GM19395 (cell line): ENCODE results near the gene PARD3.
"Not testable (repeated sequence)": the region's sequence is repeated elsewhere in the genome, so short reads cannot be mapped to it uniquely, and the experiment has no call there.

Source experiments
- ATAC-seq: cut with Tn5 transposase; IDR thresholded peaks from one replicate; pipeline ENCODE4 v1.9.1; 2021; ENCODE audit warnings: mild to moderate bottlenecking, moderate library complexity; ENCODE audit not compliant: unreplicated experiment

PARD3 gene

DNA sequence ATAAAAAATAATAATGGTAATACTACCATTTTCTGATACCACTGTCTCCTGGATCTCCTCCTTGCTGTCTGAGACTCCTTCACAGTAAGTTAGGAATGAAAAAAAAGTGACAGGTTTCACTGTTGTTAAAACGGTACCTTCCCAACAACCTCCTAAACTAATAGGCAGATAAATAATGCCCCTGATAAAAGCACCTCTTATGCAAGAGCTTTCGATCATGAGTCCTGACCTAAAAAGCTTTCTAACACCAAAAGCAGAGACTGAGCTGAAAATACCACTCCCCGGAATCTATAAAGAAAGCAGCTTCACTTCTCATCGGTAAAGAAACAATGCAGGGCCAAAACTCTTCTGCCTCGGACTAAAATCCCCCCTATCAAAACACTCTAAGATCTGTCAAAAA lies 14.5 kb downstream of the PARD3 start:
- ATAC-seq = no peak

DNA sequence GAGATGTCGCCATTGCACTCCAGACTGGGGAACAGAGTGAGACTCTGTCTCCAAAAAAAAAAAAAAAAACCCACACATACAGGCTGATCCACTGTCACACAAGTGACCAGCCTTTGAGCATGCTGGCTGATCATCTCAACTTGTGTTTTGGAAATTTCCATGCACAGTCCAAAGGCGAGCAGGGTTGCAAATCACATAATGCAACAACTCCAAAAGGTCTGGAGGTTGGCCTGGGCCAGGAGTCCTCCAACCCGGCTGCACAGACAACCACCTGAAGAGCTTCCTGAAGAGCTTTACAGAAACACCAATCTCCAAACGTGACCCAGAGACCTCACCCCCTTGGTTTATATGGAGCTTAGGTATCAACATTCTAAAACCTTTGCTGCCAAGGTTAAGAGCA lies 16.4 kb downstream of the PARD3 start:
- no peak for ATAC-seq

DNA sequence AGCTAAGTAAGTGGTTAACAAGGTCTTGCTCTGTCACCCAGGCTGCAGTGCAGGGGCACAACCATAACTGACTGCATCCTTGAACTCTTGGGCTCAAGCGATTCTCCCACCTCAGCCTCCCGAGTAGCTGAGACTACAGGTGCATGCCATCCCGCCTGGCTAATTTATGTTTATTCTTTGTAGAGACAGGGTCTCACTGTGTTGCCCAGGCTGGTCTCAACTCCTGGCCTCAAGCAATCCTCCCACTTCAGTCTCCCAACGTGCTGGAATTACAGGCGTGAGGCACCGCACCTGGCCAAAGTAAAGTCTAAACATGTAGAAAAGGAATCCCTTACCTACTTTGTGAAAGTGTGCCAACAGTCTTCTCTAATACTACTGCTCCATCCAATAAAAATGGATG lies 17.9 kb downstream of the PARD3 start:
- ATAC-seq = no peak

DNA sequence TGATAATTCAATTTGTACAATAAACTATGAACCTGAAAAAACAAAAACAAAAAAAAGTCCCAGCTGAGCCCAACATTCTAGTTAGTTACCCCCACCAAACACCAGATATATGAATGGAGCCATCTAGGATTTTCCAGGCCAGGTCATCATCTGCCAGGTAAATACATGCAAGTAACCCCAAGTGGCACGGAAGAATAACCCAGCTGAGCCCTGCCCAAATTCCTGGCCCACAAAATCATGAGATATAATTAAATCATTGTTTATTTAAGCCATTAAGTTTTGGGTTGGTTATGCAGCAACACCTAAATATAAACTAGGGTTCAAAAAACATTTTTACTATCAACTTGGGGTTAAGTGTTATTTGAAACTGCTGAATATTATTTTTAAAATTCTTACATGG lies 19.0 kb downstream of the PARD3 start:
- no peak for ATAC-seq

DNA sequence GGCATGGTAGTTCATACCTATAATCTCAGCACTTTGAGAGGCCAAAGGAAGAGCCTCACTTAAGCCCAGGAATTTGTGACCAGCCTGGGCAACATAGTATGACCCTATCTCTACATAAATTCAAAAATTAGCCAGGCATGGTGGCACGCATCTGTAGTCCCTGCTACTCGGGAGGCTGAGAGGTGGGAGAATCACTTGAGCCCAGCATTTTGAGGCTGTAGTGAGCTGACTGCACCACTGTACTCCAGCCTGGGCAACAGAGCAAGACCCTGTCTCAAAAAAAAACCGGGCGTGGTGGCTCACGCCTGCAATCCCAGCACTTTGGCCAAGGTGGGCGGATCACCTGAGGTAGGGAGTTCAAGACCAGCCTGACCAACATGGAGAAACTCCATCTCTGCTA lies 19.8 kb downstream of the PARD3 start:
- no peak for ATAC-seq

DNA sequence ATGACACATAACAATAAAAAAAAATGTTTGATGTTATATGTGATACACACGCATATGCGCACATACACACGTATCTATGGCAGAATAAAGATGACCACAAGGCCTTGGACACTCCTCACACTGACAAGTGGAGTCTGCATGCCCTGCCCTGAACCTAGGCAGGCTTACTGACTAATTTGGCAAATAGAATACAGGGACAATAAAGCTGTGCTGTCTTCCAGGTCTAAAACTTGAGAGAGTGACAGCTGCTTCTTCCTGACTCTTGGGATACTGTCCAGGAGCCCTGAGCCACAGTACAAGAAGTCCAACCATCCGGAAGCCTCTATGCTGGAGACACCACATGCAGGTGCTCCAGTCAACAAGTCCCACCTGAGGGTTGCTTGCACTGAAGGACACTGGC lies 20.3 kb downstream of the PARD3 start:
- ATAC-seq = no peak

DNA sequence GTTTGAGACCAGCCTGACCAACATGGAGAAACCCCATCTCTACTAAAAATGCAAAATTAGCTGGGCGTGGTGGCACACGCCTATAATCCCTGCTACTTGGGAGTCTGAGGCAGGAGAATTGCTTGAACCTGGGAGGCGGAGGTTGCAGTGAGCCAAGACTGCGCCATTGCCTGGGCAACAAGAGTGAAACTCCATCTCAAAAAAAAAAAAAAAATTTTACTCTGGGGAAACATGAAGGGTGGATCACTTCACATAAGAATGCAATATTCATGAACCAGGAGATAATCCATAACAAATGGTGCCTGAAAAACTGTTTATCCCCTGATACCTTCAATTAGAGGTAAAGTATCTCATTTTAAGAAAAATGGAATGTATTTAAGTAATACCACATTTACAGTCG lies 21.5 kb downstream of the PARD3 start:
- not testable (repeated sequence) for ATAC-seq

DNA sequence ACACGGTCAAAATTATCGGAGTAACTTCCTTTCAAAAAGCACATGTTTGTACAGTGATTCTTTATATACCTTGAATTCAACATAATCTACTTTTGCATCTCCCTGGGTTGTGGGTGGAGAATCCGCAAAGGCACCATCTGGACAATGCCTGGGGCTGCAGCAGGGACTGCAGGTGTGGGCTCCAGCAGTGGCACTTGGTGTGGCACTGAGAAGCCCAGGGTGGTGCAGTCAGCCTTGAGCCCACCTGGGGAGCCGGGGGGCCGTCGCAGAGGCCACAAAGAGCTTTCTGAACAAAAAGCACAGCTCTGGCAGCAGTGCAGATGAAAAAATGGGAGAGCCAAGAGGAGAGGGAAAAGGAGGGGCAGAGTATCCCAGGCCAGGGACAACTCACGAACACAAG lies 22.2 kb downstream of the PARD3 start:
- ATAC-seq = no peak

DNA sequence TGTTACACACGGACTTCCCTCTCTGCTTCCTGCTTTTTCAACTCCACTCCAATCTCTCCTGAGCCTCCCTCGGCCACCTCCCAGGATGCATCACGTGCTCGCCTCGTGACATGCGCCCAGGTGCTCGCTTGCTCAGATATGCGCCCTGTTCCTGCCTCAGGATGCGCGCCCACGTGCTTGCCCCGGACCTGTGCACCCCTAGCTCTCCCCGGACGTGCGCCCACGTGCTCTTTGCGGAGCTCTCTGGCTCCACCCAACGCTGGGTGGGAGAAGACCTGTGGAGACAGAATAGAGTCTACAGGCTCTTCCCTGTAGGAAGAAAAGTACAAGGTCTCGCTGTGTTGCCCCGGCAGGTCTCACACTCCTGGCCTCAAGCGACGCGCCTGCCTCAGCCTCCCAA lies 23.1 kb downstream of the PARD3 start:
- ATAC-seq = no peak

DNA sequence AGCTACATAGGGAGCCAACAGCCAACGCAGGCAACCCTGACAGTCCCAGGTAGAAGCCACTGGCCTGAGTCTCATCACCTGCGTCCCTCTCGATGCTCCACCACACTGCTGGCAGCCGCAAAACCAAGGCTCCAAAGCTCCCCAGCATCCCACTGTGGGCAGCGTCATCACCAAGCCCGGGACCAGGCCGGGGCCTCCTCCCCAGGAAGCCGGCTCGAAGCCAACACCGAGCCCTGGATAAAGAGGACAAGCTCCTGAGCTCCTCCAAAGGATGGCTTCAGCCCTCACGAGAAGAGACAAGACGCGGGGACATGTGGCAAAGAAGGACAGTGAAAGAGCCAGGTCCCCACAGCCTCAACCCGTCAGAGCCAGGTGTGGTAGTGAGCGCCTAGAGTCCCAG lies 23.9 kb downstream of the PARD3 start:
- ATAC-seq = no peak

DNA sequence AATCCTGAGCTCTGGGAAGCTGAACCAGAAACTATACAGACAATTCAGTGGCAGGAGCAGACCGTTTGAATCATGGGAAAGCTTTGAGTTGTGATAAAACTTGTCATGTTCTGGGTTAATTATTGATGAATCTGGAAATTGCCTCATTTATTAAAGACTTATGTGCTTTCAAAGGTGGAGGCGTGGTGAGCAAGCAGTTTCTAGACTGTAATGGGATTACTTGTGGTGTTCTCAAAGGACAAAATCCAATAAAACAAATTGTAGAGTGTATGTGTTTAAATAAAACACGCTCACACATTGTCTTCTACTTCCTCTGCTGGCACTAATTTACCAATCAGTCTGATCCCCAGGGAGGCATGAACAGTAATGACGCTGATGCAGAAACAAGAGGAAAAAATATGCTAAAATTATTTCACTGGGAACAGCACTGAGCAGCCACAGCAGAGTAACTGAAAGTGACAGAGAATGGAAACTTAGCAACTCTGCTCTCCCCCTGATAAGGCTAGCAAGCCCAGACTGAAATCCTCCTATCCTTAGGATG lies 25.1 kb downstream of the PARD3 start:
- ATAC-seq = no peak

DNA sequence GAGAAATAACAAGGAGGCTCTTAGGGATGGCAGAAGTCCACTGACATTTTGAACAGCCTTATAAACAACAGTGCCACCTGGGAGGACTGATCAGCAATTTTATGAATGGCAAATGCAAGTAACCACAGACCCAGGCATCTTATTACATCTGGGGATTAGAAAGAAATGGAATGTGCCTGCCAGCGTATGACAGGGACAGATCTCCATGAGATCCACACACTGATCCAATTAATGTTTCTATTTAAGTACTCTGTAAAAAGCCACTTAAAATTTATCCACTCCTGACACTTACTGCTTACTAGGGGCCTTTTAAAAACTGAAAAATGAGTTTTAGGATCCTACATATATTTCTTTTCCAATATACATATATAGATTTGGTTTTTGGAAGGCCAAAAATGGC lies 28.6 kb downstream of the PARD3 start:
- no peak for ATAC-seq

DNA sequence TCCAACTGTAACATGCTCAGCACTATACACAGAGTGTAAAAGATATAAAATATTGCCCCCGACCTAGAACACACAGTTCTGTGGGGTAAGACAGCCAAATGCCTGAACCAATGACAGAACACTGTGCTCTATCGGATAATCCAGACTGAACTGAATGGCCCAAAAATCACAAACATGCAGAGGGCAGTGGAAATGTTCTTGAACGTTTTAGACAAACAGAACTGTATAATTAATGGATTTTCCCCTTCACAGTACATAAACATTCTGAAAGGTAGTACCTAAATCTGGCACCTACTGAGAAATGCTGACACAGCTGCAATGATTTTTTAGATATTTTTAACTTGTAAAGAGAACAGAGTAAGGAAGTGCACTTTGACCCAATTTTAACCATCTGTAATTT lies 33.4 kb downstream of the PARD3 start:
- no peak for ATAC-seq

DNA sequence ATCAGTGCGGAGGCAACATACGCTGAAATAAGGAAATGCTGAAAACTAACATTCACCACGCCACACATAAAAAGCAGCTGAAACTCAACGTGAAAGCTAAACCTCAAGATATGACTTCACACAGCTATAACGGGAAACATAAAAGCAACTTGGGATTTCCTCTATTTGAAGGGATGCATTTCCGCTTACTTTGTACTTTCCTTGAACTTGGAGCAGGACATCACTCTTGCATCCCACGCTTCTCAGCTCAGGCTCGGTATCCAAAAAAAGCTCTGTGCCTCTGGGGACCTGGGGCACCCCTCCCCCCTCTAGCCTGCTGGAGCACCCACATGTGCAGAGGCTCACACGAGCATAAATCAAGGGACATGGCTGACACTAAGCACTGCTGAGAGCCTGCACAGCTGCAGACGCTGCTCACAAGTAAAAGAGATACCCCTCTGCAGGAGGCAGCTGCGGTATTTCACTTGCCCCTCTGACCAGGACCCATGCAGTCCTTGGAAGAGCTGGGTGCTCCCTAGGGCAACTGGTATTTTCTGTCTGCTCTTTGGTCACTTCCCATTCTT lies 34.2 kb downstream of the PARD3 start:
- peak; percentile 88 for ATAC-seq

DNA sequence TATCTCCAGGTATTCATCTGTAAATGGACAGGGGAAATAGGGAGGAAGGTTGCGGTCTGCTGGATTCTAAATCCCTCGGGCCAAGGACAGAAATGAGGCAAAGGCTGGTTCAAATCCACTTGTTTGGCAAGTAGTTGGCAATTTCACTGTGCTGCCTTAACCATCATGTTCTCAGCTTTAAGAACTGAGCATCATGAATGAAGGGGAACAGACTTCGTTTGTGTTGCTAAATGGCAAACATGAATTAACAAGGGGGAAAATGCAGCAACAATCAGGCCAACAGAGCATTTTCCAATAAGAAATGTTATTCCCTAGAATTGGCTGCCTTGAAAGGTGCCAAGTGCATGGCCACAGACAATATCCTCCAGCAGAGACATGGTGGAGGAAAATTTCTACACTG lies 36.9 kb downstream of the PARD3 start:
- ATAC-seq = no peak

DNA sequence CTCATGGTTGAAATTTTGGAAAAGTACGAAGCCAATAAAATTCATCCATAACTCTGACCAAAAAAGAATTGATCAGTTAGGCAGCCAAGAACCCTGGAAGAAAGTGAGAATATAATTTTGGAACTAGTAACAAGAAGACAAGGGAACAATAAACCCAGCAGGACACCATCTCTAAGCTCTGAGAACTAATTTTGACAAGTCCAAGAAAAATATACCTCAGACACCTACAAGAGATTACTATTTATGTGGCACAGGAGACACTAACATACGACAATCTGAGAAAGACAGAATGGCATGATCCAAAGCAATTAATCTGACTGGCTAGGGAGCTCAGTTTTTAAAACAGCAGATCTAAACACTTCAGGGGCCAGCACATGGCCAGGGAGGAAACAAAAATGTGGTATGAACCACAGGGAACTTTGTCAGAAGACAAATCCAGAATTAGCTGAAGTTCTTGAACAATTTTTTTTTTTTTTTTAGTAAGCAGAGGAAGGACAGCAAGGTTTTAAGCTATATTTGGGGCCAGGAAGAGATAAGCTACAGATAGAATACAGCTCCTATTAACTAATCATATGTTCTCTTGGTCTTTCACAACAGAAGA lies 38.9 kb downstream of the PARD3 start:
- no peak for ATAC-seq

DNA sequence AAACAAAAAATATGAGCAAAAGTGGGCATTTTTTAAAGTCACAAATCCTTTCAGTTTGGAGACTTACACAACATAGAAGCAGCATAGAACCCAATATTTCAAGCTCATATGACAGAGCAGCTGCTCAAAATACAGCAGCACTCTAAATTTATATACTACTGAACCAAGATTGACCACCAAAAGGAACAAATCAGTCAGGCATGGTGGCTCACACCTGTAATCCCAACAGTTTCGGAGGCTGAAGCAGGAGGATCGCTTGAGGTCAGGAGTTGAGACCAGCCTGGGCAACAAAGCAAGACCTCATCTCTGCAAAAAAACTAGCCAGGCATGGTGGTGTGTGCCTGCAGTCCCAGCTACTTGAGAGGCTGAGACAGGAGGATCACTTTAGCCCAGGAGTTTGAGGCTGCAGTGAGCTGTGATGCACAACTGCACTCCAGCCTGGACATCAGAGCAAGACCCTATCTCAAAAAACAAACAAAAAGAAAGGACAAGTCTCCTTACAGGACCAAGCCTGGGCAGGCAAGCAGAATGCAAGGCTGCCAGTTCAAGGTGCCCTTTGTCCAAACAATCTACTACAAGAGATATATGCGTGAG lies 40.0 kb downstream of the PARD3 start:
- ATAC-seq = no peak

DNA sequence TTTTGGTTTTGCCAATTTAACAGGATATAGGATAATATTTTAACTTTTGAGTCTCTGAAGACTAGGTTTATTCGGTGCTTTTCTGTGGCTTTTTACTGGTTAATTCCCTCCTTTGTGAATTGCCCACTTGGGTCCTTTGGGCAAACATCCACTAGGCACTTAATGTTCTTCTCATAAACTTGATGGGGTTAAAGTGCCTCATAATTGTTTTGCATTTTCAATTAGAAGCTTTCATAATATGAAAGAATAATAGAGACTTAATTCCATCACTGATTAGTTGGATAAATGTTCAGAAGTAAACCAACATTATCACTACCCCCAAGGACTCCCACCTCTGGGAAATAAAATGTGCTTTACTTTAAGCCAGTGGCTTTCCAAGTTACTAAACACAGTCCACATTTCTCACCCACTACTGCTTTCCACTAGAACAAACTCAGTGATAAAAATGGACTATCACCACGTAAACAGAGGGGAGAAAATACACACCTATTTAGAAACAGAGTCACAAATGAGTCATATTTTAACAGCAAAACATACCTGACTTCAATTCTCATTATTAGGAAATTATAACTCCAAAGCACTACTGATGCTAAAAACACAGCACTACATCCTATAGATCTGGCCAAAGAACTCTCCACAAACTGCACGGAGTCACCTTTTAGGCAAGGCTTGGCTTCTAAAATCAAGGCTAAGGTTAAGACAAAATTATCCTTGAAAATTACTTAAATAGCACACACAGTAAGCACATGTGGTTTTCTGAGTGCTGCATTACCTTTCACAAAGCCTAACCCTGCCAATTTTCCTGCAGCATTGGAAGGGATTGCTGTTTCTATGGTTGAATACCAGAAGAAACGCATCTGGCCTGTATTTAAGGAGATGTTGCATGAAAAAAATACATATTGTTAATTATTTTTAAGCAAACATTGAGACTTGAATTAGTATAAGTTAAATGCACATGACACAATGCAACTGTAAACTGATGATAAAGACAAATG lies 41.2 kb downstream of the PARD3 start:
- no peak for ATAC-seq

DNA sequence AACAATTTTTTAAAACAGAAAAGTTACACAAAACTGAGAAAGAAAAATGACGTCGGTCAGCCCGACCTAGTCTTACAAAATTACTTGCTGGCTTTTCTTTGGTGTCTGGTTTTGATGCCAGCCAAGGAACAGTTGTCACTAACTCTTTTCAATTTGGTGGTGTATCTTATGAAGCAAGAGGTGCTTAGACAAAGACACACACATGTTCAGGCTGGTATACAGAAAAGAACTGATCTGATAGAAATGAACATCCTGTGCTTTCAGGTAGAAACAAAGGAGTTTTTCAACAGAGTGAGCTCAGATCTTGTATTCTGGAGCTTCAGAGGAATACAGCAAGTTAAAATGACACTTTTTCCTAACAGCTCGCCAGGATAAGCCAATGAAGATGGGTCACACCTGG lies 43.6 kb downstream of the PARD3 start:
- no peak for ATAC-seq

DNA sequence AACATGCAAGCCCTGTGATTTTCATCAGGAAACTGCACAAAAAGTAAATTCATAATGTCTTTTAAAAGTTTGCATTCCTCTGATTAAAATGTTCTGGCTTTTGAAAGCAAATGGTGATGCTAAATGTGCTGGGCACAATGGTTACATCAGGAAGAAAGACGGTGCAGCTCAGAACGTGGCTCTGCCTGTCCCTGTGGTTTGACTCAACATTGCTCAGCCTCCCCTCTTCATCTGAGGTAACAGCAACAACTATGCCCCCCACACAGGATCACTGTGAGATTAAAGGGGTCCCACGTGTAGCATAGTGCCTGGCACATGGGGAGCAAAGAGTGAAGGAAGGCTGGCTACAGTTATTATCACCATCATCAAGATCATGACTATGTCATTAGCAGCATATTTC lies 44.0 kb downstream of the PARD3 start:
- ATAC-seq = no peak

DNA sequence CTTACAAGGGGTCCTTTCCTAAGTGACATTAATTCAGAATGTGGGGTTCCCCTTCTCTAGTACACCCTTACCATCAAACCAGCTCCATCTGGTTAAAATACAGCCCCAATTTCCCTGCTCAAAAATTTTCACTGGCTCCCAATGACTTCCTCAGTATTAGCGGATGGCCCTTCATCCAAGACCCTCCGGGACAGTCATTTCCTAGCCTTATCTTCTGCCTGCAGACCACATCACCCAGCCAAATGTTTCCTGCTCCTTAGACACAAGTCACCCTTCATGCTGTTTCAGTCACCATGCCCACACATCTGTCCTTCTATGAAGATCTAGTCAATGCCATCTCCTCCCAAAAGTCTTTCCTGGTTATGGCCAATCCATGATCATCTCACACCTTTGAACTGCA lies 45.2 kb downstream of the PARD3 start:
- no peak for ATAC-seq

DNA sequence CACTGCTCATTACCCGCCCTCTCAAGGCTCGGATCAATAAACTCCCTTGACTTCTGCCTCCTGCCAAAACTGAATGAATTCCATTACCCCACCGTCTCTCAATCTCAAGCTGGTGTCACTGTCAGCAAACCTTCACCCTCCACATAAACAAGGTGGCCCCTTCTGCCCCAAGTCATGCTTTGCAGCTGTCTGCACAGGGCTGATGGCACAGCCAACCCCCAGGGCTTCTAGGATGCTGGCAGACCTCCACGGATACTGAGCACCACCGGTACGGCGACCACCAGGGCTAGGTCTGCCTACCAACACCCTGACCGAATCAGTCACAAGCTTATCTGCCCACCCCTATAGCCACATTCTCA lies 46.1 kb downstream of the PARD3 start:
- ATAC-seq = no peak
